GM18861 (cell line): ENCODE measurements around the gene SLC6A2.

ENCODE experiments used
- ATAC-seq: cut with Tn5 transposase; IDR thresholded peaks from one replicate; pipeline ENCODE4 v1.9.1; 2021; ENCODE audit not compliant: unreplicated experiment

Gene SLC6A2

GRCh38 chr16:55671206-55671973 is 15.6 kb downstream of the SLC6A2 start:
- ATAC-seq = no peak

GRCh38 chr16:55671974-55672280 is 16.1 kb downstream of the SLC6A2 start:
- no peak for ATAC-seq

- no peak for ATAC-seq
Observed at GRCh38 chr16:55672471-55672870, 16.7 kb downstream of the SLC6A2 start.

GRCh38 chr16:55678161-55678821 is 22.5 kb downstream of the SLC6A2 start:
- ATAC-seq = no peak

- ATAC-seq = no peak
Observed at GRCh38 chr16:55682086-55682485, 26.3 kb downstream of the SLC6A2 start.

- ATAC-seq = no peak
Observed at GRCh38 chr16:55685973-55686372, 30.2 kb downstream of the SLC6A2 start.

- no peak for ATAC-seq
Observed at GRCh38 chr16:55686671-55687070, 30.9 kb downstream of the SLC6A2 start.

- ATAC-seq = no peak
Observed at GRCh38 chr16:55687802-55688201, 32.0 kb downstream of the SLC6A2 start.

GRCh38 chr16:55690841-55691240 is 35.1 kb downstream of the SLC6A2 start:
- ATAC-seq = no peak

GRCh38 chr16:55691771-55692170 is 36.0 kb downstream of the SLC6A2 start:
- no peak for ATAC-seq

- no peak for ATAC-seq
Observed at GRCh38 chr16:55695595-55695994, 39.8 kb downstream of the SLC6A2 start.

GRCh38 chr16:55697867-55698266 is 42.1 kb downstream of the SLC6A2 start:
- no peak for ATAC-seq

GRCh38 chr16:55698331-55698730 is 42.5 kb downstream of the SLC6A2 start:
- no peak for ATAC-seq

GRCh38 chr16:55698946-55699345 is 43.2 kb downstream of the SLC6A2 start:
- no peak for ATAC-seq

- ATAC-seq = no peak
Observed at GRCh38 chr16:55699616-55700015, 43.8 kb downstream of the SLC6A2 start.

GRCh38 chr16:55700067-55700466 is 44.3 kb downstream of the SLC6A2 start:
- ATAC-seq = no peak

- no peak for ATAC-seq
Observed at GRCh38 chr16:55700961-55701360, 45.2 kb downstream of the SLC6A2 start.

GRCh38 chr16:55701442-55702319 is 45.9 kb downstream of the SLC6A2 start:
- no peak for ATAC-seq

GRCh38 chr16:55703003-55704001 is 47.5 kb downstream of the SLC6A2 start:
- ATAC-seq = no peak

GRCh38 chr16:55706739-55707384 is 51.1 kb downstream of the SLC6A2 start:
- no peak for ATAC-seq
